NCI-H2081 treated with DMSO at 0.1 percent for 48 hours (cell line): ENCODE measurements around the gene MAN2A2.

Source experiments
- DNase-seq: peaks from one replicate; lab custom pipeline; 2025; lab: John Stamatoyannopoulos, UW

MAN2A2 gene

DNA sequence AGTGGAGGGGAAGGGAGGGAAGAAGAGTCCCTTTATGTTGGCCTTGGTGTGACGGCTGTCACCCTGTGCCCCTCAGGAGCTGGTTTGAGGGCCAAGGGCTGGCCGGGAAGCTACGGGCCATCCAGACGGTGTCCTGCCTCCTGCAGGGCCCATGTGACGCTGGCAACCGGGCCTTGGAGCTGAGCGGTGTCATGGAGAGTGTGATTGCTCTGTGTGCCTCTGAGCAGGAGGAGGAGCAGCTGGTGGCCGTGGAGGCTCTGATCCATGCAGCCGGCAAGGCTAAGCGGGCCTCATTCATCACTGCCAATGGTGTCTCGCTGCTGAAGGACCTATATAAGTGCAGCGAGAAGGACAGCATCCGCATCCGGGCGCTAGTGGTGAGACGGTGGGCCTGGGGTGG is 43.4 kb downstream of the MAN2A2 start:
- no peak for DNase-seq

DNA sequence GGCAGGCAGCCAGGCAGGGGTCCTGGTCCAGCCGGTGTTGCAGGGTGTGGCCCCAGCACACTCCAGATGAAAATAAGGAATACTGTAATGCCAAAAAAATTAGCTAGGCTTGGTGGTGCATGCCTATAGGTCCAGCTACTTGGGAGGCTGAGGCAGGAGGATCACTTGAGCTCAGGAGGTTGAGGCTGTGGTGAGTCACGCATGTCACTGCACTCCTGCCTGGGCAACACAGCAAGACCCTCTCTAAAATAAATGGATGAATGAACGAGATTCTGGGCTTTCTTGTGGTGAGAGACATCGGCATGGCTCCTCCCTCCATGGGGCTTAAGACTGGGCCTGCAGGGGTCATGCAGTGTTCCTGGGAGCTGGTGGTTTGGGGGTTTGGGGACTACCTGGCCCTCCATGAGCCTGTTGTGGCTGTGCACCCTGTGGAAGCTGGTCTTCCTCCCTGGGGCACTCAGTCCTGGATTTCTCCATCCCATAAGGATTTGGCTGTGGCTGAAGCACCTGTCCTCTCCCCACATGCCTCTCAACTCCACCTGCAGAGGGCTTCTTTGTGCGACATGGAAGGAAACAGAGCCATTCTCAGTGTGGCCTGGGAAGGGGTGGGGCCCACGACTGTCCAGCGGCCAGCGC is 44.0 kb downstream of the MAN2A2 start:
- DNase-seq = no peak

DNA sequence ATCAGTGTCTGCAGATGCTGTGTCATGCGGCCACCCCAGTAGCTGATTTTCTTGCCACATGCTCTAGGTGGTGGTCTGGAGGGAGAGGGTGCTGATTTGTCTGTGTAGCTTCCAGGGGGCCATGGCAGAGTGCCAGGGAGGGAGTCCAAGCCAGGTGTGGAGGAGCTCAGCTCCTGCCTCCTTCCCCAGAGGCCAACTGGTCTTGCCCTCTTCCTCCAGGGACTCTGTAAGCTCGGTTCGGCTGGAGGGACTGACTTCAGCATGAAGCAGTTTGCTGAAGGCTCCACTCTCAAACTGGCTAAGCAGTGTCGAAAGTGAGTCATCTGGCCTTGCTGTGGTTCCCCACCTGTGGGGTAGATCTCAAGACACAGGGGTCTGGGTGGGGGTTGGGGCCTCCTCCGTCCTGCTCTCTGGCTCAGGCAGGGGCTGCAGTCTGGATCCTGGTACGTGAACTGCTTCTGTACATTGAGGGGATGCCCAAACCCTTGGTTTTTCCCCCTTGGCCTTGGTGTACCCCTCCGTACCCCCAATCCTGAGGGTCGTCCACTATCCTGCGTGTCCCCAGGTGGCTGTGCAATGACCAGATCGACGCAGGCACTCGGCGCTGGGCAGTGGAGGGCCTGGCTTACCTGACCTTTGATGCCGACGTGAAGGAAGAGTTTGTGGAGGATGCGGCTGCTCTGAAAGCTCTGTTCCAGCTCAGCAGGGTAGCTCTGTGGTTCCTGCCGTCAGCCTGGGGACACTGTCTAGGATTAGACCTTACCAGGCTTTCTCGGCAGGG is 44.7 kb downstream of the MAN2A2 start:
- DNase-seq = no peak

DNA sequence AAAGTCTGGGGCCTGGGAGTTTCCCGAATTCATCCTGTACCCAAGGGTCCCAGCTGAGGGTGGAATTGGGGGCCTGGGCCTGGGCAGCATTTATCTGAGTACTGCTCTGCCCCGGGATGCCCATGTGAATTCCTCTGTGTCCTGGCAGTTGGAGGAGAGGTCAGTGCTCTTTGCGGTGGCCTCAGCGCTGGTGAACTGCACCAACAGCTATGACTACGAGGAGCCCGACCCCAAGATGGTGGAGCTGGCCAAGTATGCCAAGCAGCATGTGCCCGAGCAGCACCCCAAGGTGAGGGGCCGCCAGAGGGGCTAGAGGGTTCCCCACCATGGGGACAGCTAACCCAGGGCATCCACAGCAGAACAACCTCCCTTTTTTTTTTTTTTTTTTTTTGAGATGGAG is 45.4 kb downstream of the MAN2A2 start:
- no peak for DNase-seq

DNA sequence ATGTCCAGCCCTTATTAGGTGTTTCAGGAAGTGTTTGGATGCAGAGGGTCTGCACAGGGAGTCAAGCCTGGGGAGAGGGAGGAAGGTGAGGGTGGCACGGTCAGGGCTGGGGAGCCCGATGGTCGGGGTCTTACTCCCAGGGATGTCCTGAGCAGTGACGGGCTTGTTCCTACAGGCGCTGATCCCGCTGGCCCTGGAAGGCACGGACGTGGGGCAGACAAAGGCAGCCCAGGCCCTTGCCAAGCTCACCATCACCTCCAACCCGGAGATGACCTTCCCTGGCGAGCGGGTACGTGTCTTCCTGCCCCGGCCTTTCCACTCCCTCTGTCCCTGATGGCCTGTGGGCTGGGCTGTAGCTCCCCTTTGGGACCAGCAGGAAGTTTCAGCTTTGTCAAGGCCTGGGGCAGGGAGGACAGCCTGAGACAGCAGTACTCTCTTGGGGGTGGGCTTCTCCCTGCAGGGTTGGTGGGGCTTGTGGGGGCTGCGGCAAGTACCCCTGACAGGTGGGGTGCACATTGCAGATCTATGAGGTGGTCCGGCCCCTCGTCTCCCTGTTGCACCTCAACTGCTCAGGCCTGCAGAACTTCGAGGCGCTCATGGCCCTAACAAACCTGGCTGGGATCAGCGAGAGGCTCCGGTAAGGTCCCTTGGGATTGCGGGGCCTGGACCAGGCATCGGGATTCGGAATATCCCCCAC is 47.0 kb downstream of the MAN2A2 start:
- DNase-seq = no peak

DNA sequence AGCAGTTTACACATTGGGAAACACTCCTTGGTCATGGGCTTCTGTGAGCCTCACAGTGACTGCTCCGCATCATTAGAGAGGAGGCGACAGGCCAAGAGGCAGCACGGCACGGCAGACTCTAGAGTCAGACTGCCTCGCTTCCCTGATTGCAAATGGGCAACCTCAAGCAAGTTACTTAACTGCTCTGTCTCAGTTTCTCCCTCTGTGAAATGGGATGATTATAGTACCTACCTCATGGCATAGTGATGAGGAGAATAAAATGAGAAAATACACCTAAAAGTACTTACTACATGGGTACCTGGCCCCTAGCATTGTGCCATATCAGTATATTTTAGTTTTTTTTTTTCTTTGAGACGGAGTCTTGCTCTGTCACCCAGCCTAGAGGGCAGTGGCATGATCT is 47.6 kb downstream of the MAN2A2 start:
- no peak for DNase-seq

DNA sequence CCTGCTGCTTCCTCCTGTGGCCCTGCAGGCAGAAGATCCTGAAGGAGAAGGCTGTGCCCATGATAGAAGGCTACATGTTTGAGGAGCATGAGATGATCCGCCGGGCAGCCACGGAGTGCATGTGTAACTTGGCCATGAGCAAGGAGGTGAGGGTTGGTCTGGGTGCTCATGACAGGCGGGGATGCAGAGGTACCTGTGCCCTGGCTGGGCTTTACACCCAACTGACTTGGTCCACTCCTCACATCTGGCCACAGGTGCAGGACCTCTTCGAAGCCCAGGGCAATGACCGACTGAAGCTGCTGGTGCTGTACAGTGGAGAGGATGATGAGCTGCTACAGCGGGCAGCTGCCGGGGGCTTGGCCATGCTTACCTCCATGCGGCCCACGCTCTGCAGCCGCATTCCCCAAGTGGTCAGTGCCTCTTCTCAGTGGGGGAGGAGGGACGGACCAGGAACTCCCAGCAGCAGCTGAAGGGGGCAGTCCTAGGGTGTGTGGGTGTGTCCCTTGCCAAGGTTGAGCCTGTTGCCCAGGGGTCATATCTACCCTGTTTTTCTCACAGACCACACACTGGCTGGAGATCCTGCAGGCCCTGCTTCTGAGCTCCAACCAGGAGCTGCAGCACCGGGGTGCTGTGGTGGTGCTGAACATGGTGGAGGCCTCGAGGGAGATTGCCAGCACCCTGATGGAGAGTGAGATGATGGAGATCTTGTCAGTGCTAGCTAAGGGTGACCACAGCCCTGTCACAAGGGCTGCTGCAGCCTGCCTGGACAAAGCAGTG is 50.0 kb downstream of the MAN2A2 start:
- DNase-seq = no peak

DNA sequence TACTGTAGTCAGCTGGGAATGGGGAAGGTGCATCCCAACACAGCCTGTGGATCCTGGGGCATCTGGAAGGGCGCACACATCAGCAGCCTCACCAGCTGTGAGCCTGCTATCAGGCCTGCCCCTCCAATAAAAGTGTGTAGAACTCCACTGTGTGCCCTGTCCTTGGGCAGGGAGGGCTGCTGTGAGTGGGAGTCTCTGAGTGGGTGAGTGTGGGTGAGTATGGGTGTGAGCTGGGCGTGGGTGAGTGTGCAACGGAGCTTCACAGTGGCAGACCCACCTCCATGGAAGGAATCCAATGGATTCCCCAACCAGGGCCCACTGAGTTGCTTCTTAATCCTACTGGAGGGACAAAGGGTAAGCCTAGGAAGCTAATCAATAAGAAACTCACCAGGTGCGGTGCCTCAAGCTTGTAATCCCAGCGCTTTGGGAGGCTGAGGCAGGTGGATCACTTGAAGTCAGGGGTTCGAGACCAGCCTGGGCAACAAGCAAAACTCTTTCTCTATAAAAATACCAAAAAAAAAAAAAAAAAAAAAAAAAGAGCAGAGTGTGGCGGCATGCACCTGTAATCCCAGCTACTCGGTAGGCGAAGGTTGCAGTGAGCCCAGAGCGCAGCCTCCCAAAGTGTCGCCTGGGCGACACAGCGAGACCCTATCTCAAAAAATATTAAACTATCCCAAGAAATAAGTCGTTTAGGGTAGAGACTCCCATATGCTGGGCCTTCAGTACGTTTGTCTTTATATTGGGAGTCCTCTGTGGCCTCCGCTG is 51.0 kb downstream of the MAN2A2 start:
- DNase-seq = no peak

DNA sequence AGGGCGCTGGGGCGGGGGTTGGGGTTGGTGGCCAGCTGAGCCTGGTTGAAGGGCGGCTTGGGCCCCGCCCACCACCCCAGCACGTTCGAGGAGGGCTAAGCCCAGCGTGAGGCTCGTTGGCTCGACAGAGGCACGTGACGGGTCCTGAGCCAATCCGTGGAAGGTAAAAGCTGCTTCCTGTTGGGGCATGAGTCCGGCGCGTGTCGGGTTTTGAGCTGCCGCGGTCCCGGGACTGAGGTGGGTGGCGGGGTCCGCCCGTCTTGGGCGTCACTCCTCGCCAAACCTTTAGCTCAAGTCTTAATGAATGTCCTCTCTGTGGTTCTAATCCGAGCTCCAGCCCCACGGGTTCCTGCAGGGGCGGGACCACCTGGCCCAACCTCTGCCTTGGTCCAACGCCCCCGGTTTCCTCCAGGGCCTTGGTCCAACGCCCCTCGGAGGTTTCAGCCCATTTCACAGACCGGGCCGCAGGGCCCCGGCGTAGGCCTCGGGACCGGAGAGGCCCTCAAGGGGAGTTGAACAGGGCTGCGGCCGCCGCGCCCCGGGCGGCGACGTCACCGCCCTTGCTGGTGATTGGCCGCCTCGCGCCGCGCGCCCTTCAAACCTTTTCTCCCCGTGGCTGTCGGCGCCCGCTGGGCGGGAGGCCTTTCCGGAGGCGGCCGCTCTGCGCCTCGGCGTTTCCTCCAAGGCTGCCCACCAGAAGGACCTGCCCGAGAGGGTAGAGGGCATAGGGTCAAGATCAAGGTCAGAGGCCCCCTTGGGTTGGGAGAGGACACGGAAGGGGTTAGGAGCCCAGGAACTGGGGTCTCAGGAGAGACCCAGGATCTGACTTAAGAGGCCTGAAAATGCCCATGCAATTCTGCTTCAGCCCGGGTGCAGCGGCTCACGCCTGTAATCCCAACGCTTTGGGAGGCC is 51.9 kb downstream of the MAN2A2 start, which contains the start of gene RCCD1:
Gene RCCD1 (plus strand): TSS at position 173 of the 912 bp plus-strand sequence. CDS start 1,851 bp downstream, outside the sequence.
- peak; percentile 47 for DNase-seq

DNA sequence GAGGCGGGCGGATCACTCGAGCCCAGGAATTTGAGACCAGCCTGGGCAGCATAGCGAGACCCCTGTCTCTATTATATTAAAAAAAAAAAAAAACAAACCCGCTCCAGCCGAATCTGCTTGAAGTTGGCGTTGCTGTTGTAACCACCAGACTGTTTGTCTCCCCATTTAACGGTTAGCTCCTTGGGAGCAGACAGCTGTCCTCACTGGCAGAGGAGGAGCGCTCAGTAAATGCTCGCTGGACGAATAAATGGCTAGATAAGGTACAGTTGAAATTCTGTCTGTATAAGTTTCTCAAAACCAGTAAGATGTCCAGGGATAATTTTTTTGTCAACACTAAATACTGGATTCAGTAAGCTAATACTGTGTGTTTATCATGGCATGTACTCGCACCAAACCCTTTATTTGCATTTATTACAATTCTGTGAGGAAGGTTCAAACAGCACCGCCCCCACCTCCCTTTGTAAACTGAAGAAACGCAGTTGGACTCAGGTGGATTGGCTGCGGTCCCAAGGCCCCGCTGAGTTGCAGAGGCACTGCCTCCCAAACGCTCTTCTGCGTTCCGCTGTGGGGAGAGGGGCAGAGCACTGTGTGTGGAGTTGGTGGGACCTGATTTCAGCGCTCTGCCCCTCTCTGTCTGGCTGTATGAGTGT is 52.6 kb downstream of the MAN2A2 start:
- no peak for DNase-seq

DNA sequence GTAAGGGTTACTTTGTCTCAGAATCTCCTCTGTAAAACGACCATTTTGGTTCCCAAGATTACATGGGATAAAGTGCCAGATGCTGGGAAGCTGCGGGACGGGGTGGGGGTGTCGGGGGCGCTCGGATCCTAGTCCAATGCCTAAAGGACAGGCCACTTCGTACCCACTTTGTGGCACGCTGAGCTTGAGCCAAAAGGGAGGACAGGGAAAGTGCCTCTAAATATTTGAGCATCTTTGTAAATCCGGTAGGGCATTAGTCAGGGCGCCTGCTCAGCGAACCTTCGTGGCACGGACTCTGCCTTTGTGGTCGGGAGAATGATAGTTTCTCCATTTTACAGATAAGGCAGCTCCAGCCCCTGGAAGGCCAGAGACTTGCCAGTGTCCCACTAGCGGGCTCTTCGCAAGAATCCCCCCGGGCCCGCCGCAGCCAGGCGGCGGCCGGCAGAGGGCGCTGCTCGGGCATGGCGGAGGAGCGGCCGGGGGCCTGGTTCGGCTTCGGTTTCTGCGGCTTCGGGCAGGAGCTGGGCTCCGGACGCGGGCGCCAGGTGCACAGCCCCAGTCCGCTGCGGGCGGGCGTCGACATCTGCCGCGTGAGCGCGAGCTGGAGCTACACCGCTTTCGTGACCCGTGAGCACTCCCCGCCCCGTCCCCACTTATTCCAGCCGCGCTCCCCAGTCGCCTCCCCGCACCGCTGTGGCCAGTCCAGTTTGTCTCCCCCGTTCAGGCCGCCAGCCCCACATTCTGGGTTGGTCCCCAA is 53.4 kb downstream of the MAN2A2 start:
- DNase-seq = peak; percentile 13

DNA sequence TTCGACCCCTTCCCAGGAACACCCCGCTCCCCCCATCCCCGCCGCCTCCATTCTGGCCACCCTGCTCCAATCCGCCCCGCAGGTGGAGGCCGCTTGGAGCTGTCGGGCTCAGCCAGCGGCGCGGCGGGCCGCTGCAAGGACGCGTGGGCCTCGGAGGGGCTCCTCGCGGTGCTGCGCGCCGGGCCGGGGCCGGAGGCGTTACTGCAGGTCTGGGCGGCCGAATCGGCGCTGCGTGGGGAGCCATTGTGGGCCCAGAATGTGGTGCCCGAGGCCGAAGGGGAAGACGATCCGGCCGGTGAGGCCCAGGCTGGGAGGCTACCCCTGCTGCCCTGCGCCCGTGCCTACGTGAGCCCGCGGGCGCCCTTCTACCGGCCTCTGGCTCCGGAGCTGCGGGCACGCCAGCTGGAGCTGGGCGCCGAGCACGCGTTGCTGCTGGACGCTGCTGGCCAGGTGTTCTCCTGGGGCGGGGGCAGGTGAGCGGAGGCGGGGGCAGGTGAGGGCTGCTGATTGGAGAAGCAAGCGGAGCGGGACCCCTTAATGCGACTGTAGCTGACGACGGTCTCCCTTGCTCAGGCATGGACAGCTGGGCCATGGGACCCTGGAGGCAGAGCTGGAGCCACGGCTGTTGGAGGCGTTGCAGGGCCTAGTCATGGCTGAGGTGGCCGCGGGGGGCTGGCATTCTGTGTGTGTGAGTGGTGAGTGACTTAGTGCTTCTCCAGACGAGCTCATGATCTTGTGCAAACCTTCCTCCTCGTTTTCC is 54.1 kb downstream of the MAN2A2 start:
- DNase-seq = no peak

DNA sequence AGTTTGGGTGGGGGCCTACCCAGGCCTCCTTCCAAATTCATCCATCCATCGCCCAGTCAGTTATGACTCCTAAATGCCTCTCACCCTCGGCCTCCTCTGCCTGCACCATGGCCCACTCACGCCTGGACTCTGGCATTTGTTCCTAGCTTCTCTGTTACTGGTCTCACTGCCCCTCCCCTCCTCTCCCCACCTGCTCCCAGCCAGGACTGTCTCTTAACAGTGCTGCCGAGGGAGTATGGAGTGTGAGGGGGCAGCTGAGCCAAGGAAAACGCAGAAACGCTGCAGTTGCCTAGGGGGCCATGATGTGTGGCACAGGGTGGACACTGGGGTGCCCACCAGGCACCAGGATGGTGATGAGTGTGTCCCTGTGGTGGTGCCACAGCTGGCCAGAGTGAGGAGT is 54.7 kb downstream of the MAN2A2 start:
- DNase-seq = no peak

DNA sequence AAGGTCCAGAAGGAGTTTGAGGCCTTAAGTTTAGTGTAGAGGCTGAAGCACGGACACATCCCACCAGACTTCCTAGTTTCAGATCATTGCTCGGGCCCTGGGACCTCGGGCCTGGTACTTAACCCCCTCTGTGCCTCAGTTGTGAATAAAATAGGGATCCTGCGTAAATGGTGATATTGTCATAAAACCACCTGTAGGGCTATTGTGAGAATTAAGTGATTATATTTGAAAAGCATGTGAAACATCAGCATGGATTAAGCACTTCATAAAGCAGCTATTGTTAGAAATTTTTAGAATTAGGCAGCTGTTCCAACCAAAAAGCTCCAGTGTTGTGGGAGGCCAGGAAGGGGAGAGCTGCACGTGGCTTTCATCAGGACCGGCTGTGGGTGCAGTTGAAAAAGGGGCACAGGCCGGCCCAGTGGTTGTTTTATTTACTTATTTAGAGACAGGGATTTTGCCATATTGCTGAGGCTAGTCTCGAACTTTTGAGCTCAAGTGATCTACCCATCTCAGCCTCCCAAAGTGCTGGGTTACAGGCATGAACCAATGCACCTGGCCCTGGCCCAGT is 56.0 kb downstream of the MAN2A2 start:
- no peak for DNase-seq

DNA sequence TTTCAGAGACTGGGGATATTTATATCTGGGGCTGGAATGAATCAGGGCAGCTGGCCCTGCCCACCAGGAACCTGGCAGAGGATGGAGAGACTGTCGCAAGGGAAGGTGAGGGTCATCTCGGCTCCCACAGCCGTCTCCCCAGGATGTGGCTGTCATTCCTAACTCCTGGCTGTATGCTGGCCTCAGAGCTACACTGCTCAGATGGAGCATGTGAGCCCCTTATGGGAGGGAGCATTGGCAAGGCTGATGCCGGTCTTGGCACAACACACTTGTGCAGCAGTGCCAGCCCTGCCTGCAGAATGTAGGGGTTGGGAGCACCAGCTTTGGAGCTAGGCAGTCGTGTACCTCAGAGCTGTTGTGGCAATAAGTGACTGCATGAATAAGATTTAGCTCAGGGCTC is 56.8 kb downstream of the MAN2A2 start:
- DNase-seq = no peak

DNA sequence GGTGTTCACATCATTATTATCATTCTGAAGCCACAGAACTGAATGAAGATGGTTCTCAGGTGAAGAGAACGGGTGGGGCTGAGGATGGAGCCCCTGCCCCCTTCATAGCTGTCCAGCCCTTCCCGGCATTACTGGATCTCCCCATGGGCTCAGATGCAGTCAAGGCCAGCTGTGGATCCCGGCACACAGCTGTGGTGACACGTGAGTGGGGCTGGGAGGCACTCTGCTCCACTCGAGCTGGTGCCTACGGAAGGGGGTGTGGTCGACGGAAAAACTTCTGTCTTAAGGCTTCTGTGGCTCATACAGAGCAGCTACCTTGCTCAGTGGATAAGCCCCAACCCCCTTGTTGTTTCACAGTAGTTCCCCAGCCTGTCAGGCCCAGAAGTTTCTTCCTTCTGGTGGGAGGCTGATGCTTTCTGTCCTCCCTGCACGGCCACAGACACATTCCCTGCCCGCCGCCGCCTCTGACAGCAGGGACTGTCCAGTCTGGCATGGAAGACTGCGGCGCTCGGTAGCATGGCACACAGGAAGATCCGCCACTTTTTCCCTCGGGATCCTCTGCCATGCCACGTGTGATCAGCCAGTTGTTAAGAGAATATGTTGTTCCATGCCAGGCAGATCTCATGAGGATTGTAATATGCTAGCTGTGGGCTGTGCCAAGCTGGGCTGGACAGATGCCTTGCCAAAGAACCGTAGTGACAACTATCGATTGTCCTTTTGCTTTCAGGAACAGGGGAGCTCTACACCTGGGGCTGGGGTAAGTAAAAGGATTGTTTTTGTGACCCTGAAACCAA is 57.4 kb downstream of the MAN2A2 start:
- no peak for DNase-seq

DNA sequence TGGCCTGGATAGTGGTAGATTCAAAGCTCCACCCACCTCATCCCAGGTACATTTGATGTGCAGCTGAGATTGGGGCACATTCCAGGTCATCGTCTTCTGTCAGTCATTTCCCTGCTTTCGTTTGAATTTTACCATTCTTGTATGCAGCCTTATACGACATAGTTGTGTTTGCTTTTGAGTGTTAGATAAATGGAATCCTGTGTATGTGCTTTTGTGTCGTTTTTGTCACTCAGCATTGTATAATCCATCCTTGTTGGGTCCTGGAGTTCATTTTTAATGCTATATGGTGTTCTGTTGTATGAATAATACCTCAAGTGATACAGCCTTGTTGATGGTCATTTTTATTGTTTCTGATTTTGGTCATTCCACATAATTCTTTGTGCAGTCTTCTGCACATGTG is 58.9 kb downstream of the MAN2A2 start:
- no peak for DNase-seq
